ENCODE results near the gene DHRS7.

DHRS7 gene

GRCh38 chr14:60184905-60185555 is 19.8 kb upstream of the DHRS7 start:
- DNase-seq, result no peak

DNA sequence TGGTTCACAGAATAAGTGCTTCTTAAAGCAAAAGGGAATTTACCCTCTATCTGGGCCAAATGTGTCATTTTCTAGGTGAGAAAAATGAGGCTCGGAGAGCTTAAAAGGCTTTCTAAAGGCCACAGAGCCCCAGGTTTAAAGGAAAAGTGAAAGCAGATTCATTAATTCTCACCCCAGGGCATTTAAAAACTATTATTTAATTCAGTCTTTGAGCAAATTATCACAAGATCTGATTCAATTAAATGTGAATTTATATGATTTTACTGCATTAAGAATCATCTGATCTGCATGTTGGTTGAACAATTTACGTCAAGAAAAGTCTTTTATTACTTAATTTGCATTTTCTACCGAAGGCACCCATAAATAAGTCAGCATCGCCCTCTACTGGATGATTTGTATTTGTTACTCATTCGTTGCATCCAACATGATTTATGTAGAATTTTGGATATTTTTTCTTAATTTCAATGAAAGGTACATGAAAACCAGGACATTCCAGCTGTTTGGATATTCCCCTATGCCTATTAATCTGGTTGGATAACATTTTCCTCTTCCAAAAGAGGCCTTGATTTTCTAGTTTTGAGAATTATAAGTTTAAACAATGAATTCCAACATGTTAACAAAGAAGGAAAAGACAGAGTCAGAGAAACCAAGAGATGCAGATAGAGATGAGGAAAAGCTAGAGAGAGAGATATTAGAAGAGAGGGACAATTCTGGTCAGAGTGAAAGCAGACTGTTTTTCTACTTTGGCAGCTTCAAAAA is 19.1 kb upstream of the DHRS7 start:
- peak; percentile 70 for DNase-seq

GRCh38 chr14:60183741-60184140 is 18.5 kb upstream of the DHRS7 start:
- peak; percentile 19 for DNase-seq

DNA sequence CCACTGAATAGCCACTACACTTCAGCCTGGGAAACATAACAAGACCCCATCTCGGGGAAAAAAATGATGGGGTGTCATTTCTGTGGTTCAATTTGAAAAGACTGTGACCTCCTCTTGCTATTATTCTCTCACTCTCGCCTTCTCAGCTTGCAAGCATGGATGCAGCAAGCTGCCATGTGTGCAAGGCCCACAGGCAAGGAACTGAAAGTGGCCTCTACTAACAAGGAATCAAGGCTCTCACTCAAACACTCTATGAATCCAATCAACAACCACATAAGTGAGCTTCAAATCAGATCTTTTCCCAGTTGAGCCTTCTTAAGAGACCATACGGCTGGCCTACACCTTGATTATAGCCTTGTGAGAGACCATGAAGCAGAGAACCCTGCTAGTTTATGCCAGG is 17.9 kb upstream of the DHRS7 start:
- no peak for DNase-seq

DNA sequence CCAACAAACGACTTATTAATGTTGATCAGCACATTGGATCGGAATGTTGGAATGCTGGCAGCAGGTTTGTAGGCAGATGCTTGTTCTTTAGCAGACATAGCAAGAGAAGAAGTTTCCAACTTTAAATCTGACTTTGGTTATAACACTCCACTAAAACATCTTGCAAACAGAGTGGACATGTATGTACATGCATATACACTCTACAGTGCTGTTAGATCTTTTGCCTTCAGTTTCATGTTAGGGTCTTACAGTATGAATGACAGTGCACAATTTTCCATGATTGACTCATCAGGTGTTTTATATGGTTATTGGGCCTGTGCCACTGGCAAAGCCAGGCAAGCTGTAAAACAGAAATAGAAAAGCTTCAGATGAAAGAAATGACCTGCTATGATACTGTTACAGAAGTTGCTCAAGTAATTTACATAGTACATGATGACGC is 14.3 kb upstream of the DHRS7 start:
- DNase-seq, result peak; percentile 28

DNA sequence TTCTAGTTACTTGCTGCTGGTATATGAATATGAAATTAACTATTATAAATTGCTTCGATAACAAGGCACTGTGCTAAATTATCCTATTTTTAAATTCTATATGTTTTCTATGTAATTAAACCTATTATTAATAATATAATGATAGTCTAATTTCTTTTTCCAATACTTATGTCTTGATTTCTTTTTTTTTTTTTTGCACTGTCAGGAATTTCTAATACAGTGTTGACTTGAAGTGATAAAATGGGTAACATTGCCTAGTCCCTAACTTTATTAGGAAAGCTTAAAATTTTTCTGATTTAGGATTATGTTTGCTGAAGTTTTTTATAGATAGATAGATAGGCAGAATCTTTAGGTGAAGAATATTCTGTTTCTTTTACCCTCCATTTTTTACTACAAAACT is 13.6 kb upstream of the DHRS7 start:
- no peak for DNase-seq

- DNase-seq, result no peak
Measured at GRCh38 chr14:60178164-60178563, 13.0 kb upstream of the DHRS7 start.

DNA sequence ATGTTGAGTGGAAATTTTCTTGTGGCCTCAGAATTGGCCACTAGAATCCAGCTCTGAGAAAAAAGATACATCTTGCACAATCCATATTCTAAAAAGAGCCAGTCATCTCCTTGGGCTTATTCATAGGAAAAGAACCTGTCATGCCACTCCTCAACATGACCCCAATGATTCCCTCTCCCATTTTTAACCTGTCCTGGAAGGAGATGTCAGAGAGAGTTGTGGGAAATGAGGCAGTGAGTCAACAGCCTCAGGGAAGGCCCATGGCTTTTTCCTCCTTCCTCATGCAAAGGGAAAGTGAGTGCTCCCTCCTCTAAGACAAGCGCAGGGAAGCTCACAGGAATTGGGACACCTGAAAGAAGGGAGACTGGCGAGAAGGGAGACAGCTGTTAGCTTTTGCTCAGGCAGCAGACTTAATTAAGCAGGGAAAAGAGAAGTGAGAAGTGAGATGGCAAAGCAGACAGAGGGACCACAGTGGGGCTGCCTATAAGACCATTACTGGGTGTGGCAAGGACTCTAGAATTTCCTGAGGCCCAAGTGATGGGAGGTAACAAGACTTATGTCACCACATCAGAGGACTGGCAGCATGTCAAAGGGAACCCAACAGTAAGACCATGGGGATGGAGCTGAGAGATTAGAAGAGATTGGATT is 10.2 kb upstream of the DHRS7 start:
- DNase-seq, result no peak

- DNase-seq, result no peak
Measured at GRCh38 chr14:60174352-60175254, 9.4 kb upstream of the DHRS7 start.

GRCh38 chr14:60171690-60172089 is 6.5 kb upstream of the DHRS7 start:
- no peak for DNase-seq

DNA sequence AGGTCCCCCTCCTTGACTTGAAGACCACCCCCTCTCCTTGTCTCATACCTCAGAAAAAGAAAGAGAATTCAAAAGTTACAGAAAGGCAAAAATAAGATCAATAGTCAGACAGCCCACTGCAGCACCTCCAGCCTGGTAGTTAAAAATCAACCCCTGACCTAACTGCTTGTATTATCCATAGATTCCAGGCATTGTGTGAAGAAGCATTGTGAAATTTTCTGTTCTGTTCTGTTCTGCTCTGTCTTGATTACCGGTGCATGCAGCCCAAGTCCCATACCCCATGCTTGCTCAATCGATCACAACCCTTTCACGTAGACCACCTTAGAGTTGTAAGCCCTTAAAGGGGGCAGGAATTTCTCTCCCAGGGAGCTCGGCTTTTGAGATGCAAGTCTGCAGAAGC is 5.8 kb upstream of the DHRS7 start:
- DNase-seq, result no peak

GRCh38 chr14:60169722-60170121 is 4.5 kb upstream of the DHRS7 start:
- no peak for DNase-seq

GRCh38 chr14:60166142-60166541 is 944 bp upstream of the DHRS7 start:
- DNase-seq, result no peak

GRCh38 chr14:60165547-60165876 is 314 bp upstream of the DHRS7 start:
- DNase-seq, result no peak

DNA sequence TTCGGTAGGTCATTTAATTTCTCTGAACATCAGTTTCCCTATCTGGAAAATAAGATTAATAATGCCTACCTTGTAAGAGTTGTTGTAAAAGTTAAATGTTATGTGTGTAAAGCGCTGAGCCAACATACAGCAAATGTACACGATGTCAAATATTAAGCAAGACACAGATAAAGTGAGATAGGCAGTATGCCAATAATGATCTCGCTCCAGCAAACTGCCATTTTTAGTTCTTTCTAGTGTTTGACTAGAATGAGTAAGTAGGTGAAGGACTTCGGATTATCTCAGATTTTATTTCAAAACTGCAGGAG is 840 bp downstream of the DHRS7 start:
- DNase-seq, result no peak

DNA sequence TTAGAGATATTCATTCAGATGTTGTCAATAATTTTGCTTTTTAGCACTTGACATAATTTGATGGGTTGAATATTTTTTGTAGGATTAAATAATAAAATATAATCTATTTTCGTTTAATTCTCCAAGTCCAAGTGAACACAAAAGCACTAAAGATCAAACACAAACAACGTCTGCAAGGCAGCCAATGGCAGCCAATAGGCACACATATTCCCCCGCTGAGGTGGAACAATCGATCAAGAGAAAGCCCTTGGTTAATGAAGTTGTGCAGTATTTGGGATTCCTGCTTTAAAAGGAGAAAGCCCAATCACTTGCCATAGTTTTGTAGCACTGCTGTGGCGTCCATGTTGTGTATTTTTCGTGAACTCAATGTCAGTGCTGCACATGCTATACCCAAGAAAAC is 1.5 kb downstream of the DHRS7 start:
- DNase-seq, result no peak

DNA sequence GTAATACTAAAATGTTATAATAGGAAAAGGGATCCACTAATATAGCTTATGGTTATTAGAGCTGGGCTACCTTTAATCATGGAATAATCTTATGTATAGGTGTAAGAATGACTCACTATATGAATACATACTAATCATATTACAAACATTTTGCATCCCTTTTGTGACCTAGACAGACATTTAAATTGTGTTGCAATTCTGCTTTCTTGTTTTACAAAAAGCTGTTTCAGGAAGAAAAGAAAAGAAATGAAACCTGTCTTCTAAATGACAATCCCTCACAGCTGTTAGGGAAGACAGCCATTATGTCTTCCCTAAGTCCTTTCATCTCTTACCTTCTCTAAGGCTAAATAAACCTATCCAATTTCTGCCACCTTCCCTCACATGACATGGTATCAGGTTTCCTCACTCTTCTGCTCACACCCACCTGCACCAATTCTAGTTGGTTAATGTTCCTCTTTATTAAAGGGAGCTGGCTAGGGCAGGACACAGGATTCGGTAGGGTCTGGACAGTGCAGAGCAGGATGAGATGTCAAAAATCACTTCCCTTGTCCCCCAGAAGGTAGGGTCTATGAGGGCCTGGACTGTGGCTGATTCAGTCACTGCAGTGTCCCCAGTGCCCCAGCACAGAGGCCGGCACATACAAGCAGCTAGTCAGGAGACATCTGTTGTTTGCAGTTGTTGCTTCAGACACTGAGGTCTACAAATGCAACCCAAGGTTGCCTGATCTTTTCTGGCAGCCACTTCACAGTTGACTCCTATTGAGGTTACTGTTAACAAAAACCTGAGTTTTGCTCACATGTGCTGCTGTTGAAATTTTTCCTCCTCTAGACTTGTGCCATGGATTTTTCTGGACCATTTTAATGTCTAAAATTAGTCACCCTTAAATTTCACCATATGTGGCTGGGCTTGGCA is 3.7 kb downstream of the DHRS7 start:
- no peak for DNase-seq

- DNase-seq, result no peak
Measured at GRCh38 chr14:60160422-60160821, 4.8 kb downstream of the DHRS7 start.

GRCh38 chr14:60154671-60155070 is 10.5 kb downstream of the DHRS7 start:
- no peak for DNase-seq

- no peak for DNase-seq
Measured at GRCh38 chr14:60153991-60154390, 11.2 kb downstream of the DHRS7 start.

GRCh38 chr14:60151715-60152114 is 13.5 kb downstream of the DHRS7 start:
- DNase-seq, result peak; percentile 88

DNA sequence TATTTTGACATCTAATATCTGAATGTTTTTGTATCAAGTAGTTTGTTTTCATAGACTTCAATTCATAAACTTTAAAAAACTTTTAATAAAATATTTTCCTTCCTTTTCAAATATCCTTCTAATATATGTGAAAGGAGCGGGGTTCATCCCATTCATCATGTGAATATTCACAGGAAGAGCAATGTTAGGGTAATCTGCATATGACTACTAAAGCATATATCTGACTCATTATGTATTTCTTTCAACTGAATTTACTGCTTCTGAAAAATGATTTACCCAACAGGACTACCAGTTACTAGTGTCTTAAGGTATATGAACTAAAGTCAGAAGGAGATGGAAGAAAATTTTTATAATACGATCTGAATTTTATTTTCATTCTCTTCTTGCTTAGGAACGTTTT is 30.5 kb downstream of the DHRS7 start:
- DNase-seq, result no peak

Data from fibroblast of skin of scalp (primary cell).